Stimulated activated memory B cell treated with anti-CD40 and anti-IgM and Interleukin-4, amounts not matched to agents 10 μg/mL and 1 μg/mL and 100 μg/mL, for 72 hours (primary cell): ENCODE data around the gene ARHGDIG.
"Not testable (repeated sequence)": the region's sequence is repeated elsewhere in the genome, so short reads cannot be mapped to it uniquely, and the experiment has no call there.

Experiments used
- ATAC-seq: fragments of 150-1000 bp; cut with Tn5 transposase; 2 replicates; pipeline ENCODE4 v1.10.0; 2021
- H3K27ac Mint-ChIP-seq: one replicate; pipeline ENCODE4 v1.8.0; 2022; ENCODE audit warnings: mild to moderate bottlenecking, mixed read lengths
- H3K27me3 Mint-ChIP-seq: one replicate; pipeline ENCODE4 v1.8.0; 2022; ENCODE audit warnings: mixed read lengths
- H3K36me3 Mint-ChIP-seq: one replicate; pipeline ENCODE4 v1.8.0; 2022; ENCODE audit warnings: mixed read lengths
- H3K4me1 Mint-ChIP-seq: one replicate; pipeline ENCODE4 v1.8.0; 2022; ENCODE audit warnings: mixed read lengths
- H3K4me3 Mint-ChIP-seq: one replicate; pipeline ENCODE4 v1.8.0; 2022; ENCODE audit warnings: mild to moderate bottlenecking, moderate library complexity, mixed read lengths
- H3K9me3 Mint-ChIP-seq: one replicate; pipeline ENCODE4 v1.8.0; 2022; ENCODE audit warnings: mixed read lengths

The ARHGDIG gene

GRCh38 chr16:259226-259625 is 21.2 kb upstream of the ARHGDIG start:
- no peaks in the 10 kb centered on the region for H3K9me3 Mint-ChIP-seq
- peaks cover 83% of the 10 kb centered on the region for H3K36me3 Mint-ChIP-seq
- no peaks in the 10 kb centered on the region for H3K4me1 Mint-ChIP-seq
- H3K27me3 Mint-ChIP-seq = no peaks in the 10 kb centered on the region
- no peak for ATAC-seq
- H3K4me3 Mint-ChIP-seq = no peak overlapping the region
- H3K27ac Mint-ChIP-seq = no peak overlapping the region

DNA sequence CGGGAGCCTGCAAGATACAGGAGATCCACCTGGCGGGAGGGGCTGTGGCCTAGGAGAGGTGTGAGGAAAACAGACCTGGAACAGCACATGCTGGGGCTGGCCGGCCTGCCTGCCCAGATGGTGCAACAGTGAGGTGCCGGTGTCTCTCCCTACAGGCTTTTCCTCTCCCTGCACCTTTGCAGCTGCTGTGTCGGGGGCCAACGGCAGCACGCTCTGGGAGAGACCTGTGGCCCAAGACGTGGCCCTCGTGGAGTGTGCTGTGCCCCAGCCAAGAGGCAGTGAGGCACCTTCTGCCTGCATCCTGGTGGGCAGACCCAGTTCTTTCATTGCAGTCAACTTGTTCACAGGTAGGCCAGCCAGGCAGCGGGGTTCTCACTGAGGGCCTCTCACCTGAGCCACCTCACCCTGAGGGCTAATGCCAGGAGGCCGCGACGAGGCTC is 20.6 kb upstream of the ARHGDIG start:
- Mint-ChIP-seq H3K27me3 (no peaks in the 10 kb centered on the region), H3K36me3 (peaks cover 79% of the 10 kb centered on the region), H3K4me1 (no peaks in the 10 kb centered on the region), H3K27ac (no peak overlapping the region), H3K4me3 (no peak overlapping the region), H3K9me3 (no peaks in the 10 kb centered on the region)
- ATAC-seq = no peak

GRCh38 chr16:260326-260725 is 20.1 kb upstream of the ARHGDIG start:
- Mint-ChIP-seq H3K27ac (no peak overlapping the region), H3K27me3 (no peaks in the 10 kb centered on the region), H3K4me1 (no peaks in the 10 kb centered on the region), H3K4me3 (no peak overlapping the region), H3K9me3 (no peaks in the 10 kb centered on the region), H3K36me3 (peaks cover 79% of the 10 kb centered on the region)
- ATAC-seq = no peak

GRCh38 chr16:261031-261691 is 19.2 kb upstream of the ARHGDIG start:
- H3K27me3 Mint-ChIP-seq = no peaks in the 10 kb centered on the region
- H3K9me3 Mint-ChIP-seq = no peaks in the 10 kb centered on the region
- H3K4me3 Mint-ChIP-seq = no peak overlapping the region
- H3K4me1 Mint-ChIP-seq = no peaks in the 10 kb centered on the region
- H3K36me3 Mint-ChIP-seq = peaks cover 78% of the 10 kb centered on the region
- no peak overlapping the region for H3K27ac Mint-ChIP-seq
- no peak for ATAC-seq

GRCh38 chr16:262121-262745 is 18.2 kb upstream of the ARHGDIG start:
- Mint-ChIP-seq H3K27me3 (no peaks in the 10 kb centered on the region), H3K27ac (no peak overlapping the region), H3K4me3 (no peak overlapping the region), H3K4me1 (no peaks in the 10 kb centered on the region), H3K9me3 (no peaks in the 10 kb centered on the region), H3K36me3 (peaks cover 69% of the 10 kb centered on the region)
- no peak for ATAC-seq

DNA sequence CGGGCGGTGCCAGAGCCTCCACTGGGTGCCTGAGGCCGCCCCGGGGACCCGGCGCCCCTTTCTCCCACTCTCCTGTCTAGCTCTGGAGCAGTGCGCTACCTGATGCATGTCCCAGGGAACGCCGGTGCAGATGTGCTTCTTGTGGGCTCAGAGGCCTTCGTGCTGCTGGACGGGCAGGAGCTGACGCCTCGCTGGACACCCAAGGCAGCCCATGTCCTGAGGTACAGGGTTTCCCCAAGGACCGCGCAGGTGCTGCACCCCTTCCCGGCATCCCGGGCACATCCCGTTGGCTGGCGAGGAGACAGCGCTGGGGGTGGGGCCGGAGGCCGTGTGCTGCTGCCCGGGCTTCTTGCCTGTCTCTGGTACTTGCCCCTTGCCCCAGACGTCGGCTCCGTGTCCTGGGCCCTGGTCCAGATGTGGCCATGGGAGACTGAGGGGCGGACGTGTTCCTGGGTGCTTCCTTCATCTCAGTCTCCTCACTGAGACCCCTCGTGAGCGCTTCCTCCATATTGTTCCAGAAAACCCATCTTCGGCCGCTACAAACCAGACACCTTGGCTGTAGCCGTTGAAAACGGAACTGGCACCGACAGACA is 17.1 kb upstream of the ARHGDIG start:
- no peak overlapping the region for H3K4me3 Mint-ChIP-seq

DNA sequence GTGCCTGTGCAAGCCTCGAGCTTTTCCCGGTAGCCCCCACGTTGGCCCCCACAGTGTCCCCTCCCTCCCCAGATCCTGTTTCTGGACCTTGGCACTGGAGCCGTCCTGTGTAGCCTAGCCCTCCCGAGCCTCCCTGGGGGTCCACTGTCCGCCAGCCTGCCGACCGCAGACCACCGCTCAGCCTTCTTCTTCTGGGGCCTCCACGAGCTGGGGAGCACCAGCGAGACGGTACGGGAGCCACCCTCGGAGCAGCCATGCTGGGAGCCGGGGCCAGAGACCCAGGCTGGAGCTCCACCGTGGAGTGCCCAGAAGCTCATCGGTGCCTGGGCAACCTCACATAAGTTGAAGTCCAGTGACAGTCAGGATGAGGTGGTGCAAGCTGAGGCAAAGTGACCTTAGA is 16.4 kb upstream of the ARHGDIG start:
- Mint-ChIP-seq H3K27me3 (no peaks in the 10 kb centered on the region), H3K4me3 (no peak overlapping the region), H3K27ac (no peak overlapping the region), H3K36me3 (peaks cover 58% of the 10 kb centered on the region), H3K9me3 (no peaks in the 10 kb centered on the region), H3K4me1 (no peaks in the 10 kb centered on the region)
- ATAC-seq = no peak

More for the DNA sequence above, 17.1 kb upstream of the ARHGDIG start:
- Mint-ChIP-seq H3K36me3 (peaks cover 58% of the 10 kb centered on the region), H3K27ac (no peak overlapping the region), H3K4me1 (no peaks in the 10 kb centered on the region), H3K9me3 (no peaks in the 10 kb centered on the region), H3K27me3 (no peaks in the 10 kb centered on the region)
- no peak for ATAC-seq

DNA sequence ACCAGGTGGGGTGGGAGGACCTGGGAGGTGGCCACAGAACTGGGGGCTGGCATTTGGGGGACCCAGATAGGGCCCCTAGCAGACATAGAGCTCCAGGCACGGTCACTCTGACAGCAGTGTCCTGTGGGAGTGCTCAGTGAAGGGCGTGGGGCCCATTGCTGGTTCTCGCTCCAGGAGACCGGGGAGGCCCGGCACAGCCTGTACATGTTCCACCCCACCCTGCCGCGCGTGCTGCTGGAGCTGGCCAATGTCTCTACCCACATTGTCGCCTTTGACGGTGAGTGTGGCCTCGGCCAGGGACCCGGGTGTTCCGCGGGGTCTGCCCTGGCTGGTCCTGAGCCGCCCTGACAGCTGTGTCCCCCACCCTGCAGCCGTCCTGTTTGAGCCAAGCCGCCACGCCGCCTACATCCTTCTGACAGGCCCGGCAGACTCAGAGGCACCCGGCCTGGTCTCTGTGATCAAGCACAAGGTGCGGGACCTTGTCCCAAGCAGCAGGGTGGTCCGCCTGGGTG is 15.9 kb upstream of the ARHGDIG start:
- Mint-ChIP-seq H3K36me3 (peaks cover 58% of the 10 kb centered on the region), H3K4me1 (no peaks in the 10 kb centered on the region), H3K27me3 (no peaks in the 10 kb centered on the region), H3K9me3 (no peaks in the 10 kb centered on the region), H3K27ac (no peak overlapping the region), H3K4me3 (no peak overlapping the region)
- no peak for ATAC-seq

- H3K4me3 Mint-ChIP-seq = no peak overlapping the region
- no peak overlapping the region for H3K27ac Mint-ChIP-seq
- no peaks in the 10 kb centered on the region for H3K9me3 Mint-ChIP-seq
- no peaks in the 10 kb centered on the region for H3K4me1 Mint-ChIP-seq
- no peaks in the 10 kb centered on the region for H3K27me3 Mint-ChIP-seq
- peaks cover 56% of the 10 kb centered on the region for H3K36me3 Mint-ChIP-seq
- no peak for ATAC-seq
Measured at GRCh38 chr16:265002-265529, 15.3 kb upstream of the ARHGDIG start.

GRCh38 chr16:265711-266110 is 14.7 kb upstream of the ARHGDIG start:
- Mint-ChIP-seq H3K4me1 (no peaks in the 10 kb centered on the region), H3K27ac (no peak overlapping the region), H3K9me3 (no peaks in the 10 kb centered on the region), H3K36me3 (peaks cover 50% of the 10 kb centered on the region), H3K4me3 (no peak overlapping the region), H3K27me3 (no peaks in the 10 kb centered on the region)
- no peak for ATAC-seq

GRCh38 chr16:266258-267164 is 13.9 kb upstream of the ARHGDIG start:
- Mint-ChIP-seq H3K27ac (no peak overlapping the region), H3K9me3 (no peaks in the 10 kb centered on the region), H3K36me3 (peaks cover 42% of the 10 kb centered on the region), H3K4me1 (no peaks in the 10 kb centered on the region), H3K4me3 (no peak overlapping the region), H3K27me3 (peaks cover 2% of the 10 kb centered on the region)
- ATAC-seq = no peak

DNA sequence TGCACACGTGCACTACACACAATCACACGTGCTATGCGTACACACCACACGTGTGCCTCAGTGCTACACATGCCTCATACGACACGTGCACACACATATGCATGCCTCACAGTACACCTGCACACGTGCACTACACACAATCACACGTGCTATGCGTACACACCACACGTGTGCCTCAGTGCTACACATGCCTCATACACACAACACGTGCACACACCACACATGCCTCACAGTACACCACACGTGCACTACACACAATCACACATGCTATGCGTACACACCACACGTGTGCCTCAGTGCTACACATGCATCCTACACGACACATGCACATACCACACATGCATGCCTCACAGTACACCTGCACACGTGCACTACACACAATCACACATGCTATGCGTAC is 12.8 kb upstream of the ARHGDIG start:
- Mint-ChIP-seq H3K27me3 (peaks cover 12% of the 10 kb centered on the region), H3K36me3 (peaks cover 31% of the 10 kb centered on the region)
- not testable (repeated sequence) for ATAC-seq, H3K27ac Mint-ChIP-seq, H3K4me3 Mint-ChIP-seq, H3K9me3 Mint-ChIP-seq, H3K4me1 Mint-ChIP-seq

- Mint-ChIP-seq H3K27ac (no peak overlapping the region), H3K36me3 (peaks cover 23% of the 10 kb centered on the region), H3K9me3 (no peaks in the 10 kb centered on the region), H3K27me3 (peaks cover 12% of the 10 kb centered on the region), H3K4me3 (no peak overlapping the region), H3K4me1 (no peaks in the 10 kb centered on the region)
- no peak for ATAC-seq
Measured at GRCh38 chr16:268141-269053, 12.0 kb upstream of the ARHGDIG start.
